Panc1 (cell line): ENCODE data around the gene GALNT14. TPM values are rescaled to one million over a fixed set of nuclear protein-coding genes. Genes with fewer than 3 reads are reported as not detected.

Experiments used
- ATAC-seq: fragments of 200-7000 bp; cut with Tn5 transposase; 2 replicates; pipeline ENCODE4 v1.9.1; 2020; ENCODE audit warnings: mild to moderate bottlenecking, moderate library complexity
- BruUV-seq: library from RNA; stranded (reverse); fragments of 400-500 nt; replicated peaks from 2 replicates; lab custom pipeline; 2021; lab: Mats Ljungman, UMichigan
- CTCF ChIA-PET: fragments of 300-600 bp; sonication (Branson Sonifier 250); formaldehyde crosslinking; loops from one replicate; lab custom pipeline; 2022; ENCODE audit warnings: antibody characterized with exemption; lab: Charles Lee
- POLR2A ChIA-PET: fragments of 300-600 bp; sonication (Branson Sonifier 250); formaldehyde crosslinking; loops from one replicate; lab custom pipeline; 2022; ENCODE audit warnings: antibody characterized with exemption; lab: Charles Lee
- DNase-seq: peaks from one replicate; pipeline ENCODE4 v3.0.0-alpha.2; 2010; ENCODE audit warnings: low read depth, low spot score
- H3K27ac ChIP-seq: 2 replicates; pipeline ENCODE4 v1.5.1; 2011; ENCODE audit warnings: mild to moderate bottlenecking, low read length, inconsistent platforms
- H3K27me3 ChIP-seq: fragments of 200-500 bp; sonication (Bioruptor generic); 2 replicates; pipeline ENCODE4 v1.6.0; 2014; ENCODE audit warnings: low read length, inconsistent platforms; ENCODE audit not compliant: control insufficient read depth, insufficient read depth
- H3K36me3 ChIP-seq: fragments of 200-500 bp; sonication (Bioruptor generic); 2 replicates; pipeline ENCODE4 v1.5.1; 2014; ENCODE audit warnings: inconsistent platforms, mild to moderate bottlenecking, low read length, moderate library complexity; ENCODE audit not compliant: control insufficient read depth, insufficient read depth
- H3K4me1 ChIP-seq: 2 replicates; pipeline ENCODE4 v1.5.1; 2011; ENCODE audit warnings: inconsistent platforms, mild to moderate bottlenecking, low read length, moderate library complexity; ENCODE audit not compliant: control insufficient read depth, insufficient read depth
- H3K4me3 ChIP-seq, 2 experiments: 2 replicates each; pipeline ENCODE4 v1.5.1; 2011 to 2012; ENCODE audit warnings: low read depth in 2 of 2, low read length in 2 of 2, mild to moderate bottlenecking in 2 of 2, inconsistent platforms in 1 of 2, moderate library complexity in 1 of 2
- H3K9me3 ChIP-seq: fragments of 200-500 bp; sonication (Bioruptor generic); 2 replicates; pipeline ENCODE4 v1.5.1; 2014; ENCODE audit warnings: low read depth, mild to moderate bottlenecking, inconsistent platforms, low read length, moderate library complexity; ENCODE audit not compliant: control insufficient read depth, insufficient read depth
- POLR2AphosphoS5 ChIP-seq: IDR thresholded peaks from 2 replicates; pipeline ENCODE4 v1.6.1; 2012; ENCODE audit warnings: mild to moderate bottlenecking, low read depth, low read length, moderate library complexity
- SIN3A ChIP-seq: IDR thresholded peaks from 2 replicates; pipeline ENCODE4 v1.6.1; 2012; ENCODE audit warnings: low read depth, mild to moderate bottlenecking, low read length, moderate library complexity, borderline replicate concordance; ENCODE audit not compliant: insufficient read depth
- TCF7L2 ChIP-seq: IDR thresholded peaks from 2 replicates; pipeline ENCODE4 v1.6.1; 2011; ENCODE audit warnings: mild to moderate bottlenecking, low read depth, low read length, inconsistent platforms
- in situ Hi-C: cut with HindIII; loops from 2 replicates; pipeline ENCODE4 v1.10.0; 2016; ENCODE audit warnings: low sequenced_read_pairs, low pct_unique_long_range_greater_than_20kb
- intact Hi-C: fragments of 100-400 bp; cut with micrococcal nuclease; formaldehyde crosslinking; loops from one replicate; pipeline ENCODE4 v1.10.0; 2022; ENCODE audit not compliant: unreplicated experiment
- total RNA-seq: library from RNA; stranded (reverse); gene quantifications from one replicate; pipeline ENCODE4 v1.2.1, GENCODE V29; 2021; ENCODE audit not compliant: unreplicated experiment
- TF ChIP-seq, protein P1 (sequence below), 2 experiments: IDR thresholded peaks; 2 replicates each; pipeline ENCODE4 v1.6.1; 2011 to 2012; ENCODE audit warnings: low read depth in 2 of 2, control low read depth in 1 of 2, low read length in 1 of 2, mild to moderate bottlenecking in 1 of 2, moderate library complexity in 1 of 2; ENCODE audit not compliant: insufficient read depth in 1 of 2
- TF ChIP-seq, protein P2 (sequence below): fragments of 450-650 bp; IDR thresholded peaks from 2 replicates; pipeline ENCODE4 v1.5.1; 2017; ENCODE audit warnings: mild to moderate bottlenecking

GALNT14 gene
- total RNA-seq, 1 experiment from 2014 or later, result 0.67 TPM

- Histone ChIP-seq H3K9me3 (no peaks in the 10 kb centered on the region), H3K36me3 (no peaks in the 10 kb centered on the region), H3K27ac (no peak overlapping the region), H3K4me3 (no peak overlapping the region), H3K27me3 (no peaks in the 10 kb centered on the region), H3K4me1 (no peaks in the 10 kb centered on the region)
- ChIA-PET CTCF (no interaction called here), POLR2A (no interaction called here)
- in situ Hi-C loops, result no loop called here
- intact Hi-C loops, result no loop called here
- DNase-seq (no peak), ATAC-seq (no peak)
- BruUV-seq, result no TSS peak
- TF ChIP-seq TCF7L2 (no peak), POLR2AphosphoS5 (no peak), SIN3A (no peak)
- TF ChIP-seq, protein P1, sequence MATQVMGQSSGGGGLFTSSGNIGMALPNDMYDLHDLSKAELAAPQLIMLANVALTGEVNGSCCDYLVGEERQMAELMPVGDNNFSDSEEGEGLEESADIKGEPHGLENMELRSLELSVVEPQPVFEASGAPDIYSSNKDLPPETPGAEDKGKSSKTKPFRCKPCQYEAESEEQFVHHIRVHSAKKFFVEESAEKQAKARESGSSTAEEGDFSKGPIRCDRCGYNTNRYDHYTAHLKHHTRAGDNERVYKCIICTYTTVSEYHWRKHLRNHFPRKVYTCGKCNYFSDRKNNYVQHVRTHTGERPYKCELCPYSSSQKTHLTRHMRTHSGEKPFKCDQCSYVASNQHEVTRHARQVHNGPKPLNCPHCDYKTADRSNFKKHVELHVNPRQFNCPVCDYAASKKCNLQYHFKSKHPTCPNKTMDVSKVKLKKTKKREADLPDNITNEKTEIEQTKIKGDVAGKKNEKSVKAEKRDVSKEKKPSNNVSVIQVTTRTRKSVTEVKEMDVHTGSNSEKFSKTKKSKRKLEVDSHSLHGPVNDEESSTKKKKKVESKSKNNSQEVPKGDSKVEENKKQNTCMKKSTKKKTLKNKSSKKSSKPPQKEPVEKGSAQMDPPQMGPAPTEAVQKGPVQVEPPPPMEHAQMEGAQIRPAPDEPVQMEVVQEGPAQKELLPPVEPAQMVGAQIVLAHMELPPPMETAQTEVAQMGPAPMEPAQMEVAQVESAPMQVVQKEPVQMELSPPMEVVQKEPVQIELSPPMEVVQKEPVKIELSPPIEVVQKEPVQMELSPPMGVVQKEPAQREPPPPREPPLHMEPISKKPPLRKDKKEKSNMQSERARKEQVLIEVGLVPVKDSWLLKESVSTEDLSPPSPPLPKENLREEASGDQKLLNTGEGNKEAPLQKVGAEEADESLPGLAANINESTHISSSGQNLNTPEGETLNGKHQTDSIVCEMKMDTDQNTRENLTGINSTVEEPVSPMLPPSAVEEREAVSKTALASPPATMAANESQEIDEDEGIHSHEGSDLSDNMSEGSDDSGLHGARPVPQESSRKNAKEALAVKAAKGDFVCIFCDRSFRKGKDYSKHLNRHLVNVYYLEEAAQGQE (IDR thresholded peaks at IDR 0.05; ENCODE audit: insufficient read depth in 1 of 2, low read depth in 2 of 2, low read length in 1 of 2), result peak; percentile 51 to 71; a peak in 2 of 4 replicates
- TF ChIP-seq, protein P2, sequence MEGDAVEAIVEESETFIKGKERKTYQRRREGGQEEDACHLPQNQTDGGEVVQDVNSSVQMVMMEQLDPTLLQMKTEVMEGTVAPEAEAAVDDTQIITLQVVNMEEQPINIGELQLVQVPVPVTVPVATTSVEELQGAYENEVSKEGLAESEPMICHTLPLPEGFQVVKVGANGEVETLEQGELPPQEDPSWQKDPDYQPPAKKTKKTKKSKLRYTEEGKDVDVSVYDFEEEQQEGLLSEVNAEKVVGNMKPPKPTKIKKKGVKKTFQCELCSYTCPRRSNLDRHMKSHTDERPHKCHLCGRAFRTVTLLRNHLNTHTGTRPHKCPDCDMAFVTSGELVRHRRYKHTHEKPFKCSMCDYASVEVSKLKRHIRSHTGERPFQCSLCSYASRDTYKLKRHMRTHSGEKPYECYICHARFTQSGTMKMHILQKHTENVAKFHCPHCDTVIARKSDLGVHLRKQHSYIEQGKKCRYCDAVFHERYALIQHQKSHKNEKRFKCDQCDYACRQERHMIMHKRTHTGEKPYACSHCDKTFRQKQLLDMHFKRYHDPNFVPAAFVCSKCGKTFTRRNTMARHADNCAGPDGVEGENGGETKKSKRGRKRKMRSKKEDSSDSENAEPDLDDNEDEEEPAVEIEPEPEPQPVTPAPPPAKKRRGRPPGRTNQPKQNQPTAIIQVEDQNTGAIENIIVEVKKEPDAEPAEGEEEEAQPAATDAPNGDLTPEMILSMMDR, result no peak
These were observed 30.5 kb downstream of the GALNT14 start for GRCh38 chr2:31107591-31108300.

- TF ChIP-seq TCF7L2 (no peak), SIN3A (no peak), POLR2AphosphoS5 (no peak)
- TF ChIP-seq, protein P1 (IDR thresholded peaks at IDR 0.05; ENCODE audit: insufficient read depth in 1 of 2, low read depth in 2 of 2, low read length in 1 of 2), result no peak
- TF ChIP-seq, protein P2, result no peak
- intact Hi-C loops, result no loop called here
- Histone ChIP-seq H3K27me3 (peaks cover 3% of the 10 kb centered on the region; the same call in 1 of the 2 replicates), H3K4me1 (no peaks in the 10 kb centered on the region), H3K27ac (no peak overlapping the region), H3K4me3 (no peak overlapping the region), H3K36me3 (no peaks in the 10 kb centered on the region), H3K9me3 (no peaks in the 10 kb centered on the region)
- CTCF ChIA-PET, result no interaction called here
- POLR2A ChIA-PET, result no interaction called here
- DNase-seq, result no peak
- BruUV-seq, result no TSS peak
- no peak for ATAC-seq
- in situ Hi-C loops, result no loop called here
These were observed 36.5 kb downstream of the GALNT14 start for GRCh38 chr2:31101701-31102100.
